NCI-H510A treated with DMSO at 0.1 percent for 48 hours (cell line): ENCODE results near the gene GAPT.

Experiments
- DNase-seq: peaks from one replicate; lab custom pipeline; 2025; lab: John Stamatoyannopoulos, UW

Gene GAPT

DNA sequence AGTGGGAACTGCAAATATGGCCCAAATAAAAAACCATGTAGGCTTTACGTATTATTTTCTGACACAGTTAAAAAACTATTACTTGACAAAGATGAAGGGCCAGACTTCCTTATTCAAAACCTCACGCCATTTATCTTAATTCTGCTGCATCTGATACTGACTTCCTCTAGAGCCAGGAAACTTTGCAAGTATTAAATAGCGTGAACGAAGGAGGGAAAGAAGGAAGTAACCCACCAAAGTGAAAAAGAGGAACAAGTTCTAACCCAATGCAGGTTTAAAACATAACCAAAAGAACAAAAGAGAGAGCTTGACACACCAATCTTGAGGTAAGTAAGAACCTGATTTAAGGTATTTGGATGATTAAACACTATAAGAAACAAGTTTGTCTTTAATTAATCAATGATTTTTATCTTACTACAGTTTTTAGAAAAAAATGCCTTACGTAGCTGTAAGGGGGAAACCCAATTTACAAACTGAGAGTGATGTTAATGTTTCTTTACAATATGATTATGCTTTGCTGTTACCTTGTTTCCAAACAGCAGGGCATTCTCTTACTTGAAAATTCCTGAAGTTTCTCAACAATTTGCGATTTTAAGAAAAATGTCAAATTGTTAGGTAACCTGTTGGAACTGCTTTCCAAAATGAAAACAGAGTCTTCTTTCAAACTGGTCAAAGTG, at the start of gene GAPT:
Gene GAPT (plus strand): TSS at position 220 of the 677 bp plus-strand sequence. CDS start 3,102 bp downstream, outside the sequence.
- no peak for DNase-seq

DNA sequence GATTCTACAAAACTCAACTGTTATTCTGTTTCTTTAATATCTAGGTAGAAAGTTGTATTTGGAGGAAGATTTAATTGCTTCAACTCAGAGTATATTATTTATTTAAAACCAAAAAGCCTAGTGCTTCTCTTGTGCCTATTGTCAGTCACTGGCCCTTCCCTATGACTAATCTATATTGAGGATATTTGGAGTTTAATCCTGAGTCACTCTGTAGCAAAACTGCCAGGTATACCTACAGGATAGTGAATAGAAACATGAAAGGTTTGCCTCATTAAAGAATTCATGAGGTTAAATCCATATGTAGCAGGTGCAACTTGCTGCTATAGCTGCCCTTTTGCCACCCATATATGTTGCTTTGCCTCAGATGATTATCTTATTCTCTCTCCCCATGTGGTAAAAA, 46.4 kb upstream of the GAPT start:
- DNase-seq: no peak

DNA sequence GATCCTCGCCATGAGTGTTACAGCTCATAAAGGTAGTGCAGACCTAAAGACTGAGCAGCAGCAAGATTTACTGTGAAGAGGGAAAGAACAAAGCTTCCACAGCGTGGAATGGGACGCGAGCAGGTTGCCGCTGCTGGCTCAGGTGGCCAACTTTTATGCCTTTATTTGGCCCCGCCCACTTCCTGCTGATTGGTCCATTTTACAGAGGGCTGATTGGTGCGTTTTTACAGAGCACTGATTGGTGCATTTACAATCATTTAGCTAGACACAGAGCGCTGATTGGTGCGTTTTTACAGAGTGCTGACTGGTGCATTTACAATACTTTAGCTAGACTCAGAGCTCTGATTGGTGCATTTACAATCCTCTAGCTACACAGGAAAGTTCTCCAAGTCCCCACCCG, 45.2 kb upstream of the GAPT start:
- no peak for DNase-seq

DNA sequence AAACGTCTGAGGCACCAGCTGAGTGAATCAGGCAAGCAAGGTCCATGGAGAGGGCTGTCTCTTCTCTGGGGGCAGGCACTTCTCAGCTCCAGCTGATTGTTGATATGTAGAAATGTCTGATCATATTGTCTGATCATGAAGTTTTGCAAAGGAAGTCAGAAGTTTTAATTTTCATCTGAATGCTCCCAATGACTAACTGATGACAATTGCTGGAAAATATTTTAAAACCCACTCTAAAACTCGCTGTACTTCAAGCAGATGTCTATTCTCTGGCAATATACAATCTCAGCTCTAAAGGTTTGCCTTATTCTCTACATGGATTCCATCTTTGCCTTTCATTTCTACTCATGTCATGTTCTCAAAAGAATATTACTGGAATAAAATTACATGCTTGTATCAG, 44.0 kb upstream of the GAPT start:
- DNase-seq: no peak

DNA sequence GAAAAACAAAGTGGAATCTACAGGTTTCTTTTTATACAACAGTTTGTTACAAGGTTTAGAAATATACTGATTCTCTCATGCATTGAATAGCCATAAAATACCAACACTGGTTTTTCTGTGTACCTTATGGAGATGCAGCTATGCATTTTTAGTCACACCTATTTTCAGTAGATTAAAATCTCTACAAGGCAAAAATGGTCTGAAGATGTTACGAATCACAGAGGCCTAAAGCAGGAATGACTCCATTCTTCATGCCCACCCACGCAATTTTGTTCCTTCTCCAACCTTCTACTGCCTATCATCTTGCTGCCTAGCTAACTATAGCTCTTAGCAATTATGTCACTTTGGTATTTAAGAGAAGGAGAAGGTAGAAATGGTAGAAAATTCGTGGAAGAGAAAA, 41.2 kb upstream of the GAPT start:
- no peak for DNase-seq

DNA sequence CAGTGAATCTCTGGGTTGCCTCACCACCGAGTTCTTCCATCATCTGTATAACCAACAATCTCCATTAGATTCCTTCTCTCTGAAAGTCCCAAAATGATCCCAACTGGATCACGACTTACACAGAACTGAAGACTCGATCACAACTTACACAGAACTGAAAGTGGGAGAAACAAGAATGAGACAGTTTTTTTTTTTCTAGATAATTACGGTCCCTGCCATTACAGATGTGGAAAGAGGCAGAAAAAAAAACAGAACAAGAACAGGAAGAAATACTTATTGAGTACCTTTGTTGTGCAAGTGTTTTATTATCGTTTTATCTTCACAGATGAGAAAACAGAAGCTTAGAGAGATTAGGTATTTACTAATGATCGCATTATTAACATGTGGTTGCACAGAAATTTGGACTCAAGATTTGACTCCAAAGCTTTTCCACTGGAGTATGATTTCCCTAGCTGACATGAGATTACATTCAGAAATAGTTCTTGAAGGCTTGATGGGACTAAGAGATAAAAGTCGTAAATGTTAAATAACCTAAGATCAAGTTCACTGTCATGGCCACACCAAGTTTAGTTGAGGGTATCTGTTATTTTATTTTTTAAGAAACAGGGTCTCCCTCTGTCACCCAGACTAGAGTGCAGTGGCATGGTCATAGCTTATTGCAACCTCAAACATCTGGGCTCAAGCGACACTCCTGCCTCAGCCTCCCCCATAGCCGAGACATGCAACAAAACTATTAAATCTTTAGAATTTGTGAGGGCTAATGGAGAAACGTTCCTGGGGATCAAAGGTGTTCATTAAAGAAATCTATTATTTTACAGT, 40.2 kb upstream of the GAPT start:
- no peak for DNase-seq

DNA sequence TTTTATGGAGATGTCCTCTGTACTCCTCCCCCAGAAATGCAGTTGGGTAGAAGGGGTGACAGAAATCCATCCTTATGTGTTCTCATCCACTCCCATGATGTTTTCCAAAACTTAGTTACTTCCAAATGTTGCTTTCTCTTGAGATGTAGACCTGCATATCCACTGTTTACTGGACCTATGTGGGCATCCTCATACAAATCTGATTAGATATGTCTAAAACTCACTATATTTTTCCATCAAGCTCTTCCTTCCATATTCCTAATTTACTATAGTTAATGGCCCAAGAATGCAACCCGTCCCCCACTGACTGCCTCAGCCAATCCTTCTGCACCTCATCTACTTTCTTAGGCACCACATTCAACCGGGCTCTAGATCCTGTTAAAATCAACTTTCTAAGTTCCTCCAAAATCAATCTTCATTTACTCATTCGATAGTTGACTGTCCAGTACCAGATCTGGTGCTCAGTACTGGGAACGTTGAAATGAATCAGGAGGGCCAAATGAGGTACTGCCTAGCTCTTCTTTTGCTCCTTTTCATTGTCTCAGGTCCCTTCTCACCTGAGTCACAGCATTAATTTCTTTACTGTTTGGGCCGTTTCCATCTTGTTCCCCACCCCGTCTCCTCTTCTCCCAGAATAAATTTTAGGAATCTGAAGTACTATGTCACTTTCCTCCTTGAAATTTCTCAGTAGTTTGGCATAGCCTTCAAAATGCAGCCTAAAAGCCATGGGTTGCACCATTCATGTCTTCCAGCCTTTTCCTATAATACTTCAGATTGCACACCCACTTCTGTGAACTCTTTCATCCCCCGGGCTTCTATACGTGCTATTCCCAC, 39.3 kb upstream of the GAPT start:
- no peak for DNase-seq

DNA sequence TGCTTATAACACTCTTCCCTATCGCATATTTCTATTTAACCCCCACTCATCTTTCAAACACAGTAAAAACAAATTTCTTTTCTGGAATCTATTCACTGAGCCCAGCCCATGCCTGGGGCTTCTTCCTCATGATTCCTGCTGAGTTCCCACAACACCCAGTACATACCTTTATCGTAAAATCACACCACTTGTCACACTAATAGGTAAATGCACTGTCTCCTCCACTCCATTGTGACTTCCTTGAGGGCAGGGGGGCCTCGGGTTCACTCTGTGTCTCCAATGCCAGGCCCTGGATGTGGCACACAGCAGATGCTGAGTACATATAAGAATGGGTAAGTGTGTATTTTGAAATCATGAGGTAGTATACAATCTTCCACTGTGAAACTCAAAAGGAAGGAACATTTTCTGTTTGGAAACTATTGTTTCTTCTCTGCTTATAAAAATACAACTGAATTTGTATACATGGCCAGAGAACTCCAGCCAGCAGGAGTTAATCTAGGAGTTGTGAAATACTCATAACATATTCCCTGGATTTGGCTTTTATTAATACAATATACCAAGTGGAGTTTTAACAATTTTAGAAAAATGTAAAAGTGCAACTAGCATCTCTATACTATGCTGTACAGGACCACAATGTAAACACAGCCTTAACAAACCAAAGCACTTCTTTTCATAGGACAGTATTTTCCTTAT, 38.5 kb upstream of the GAPT start:
- DNase-seq: no peak

DNA sequence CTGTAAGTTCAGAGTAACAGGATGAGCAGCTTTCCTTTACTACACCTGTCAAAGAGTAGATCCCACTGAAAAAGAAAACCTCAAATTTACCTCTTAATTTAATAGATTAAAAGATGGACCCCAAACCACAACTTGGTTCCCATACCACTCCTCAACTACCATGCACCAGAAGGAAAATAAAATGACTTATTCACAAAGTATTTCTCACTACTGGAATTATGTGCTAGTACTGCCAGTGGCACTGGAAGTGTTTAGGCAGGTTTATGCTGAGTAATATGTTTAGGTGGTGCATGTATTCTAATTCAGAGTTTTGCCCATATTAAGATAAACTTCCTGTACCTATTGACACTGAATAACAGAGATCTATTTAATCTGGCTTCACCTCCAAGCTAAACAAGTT, 37.9 kb upstream of the GAPT start:
- DNase-seq: no peak

DNA sequence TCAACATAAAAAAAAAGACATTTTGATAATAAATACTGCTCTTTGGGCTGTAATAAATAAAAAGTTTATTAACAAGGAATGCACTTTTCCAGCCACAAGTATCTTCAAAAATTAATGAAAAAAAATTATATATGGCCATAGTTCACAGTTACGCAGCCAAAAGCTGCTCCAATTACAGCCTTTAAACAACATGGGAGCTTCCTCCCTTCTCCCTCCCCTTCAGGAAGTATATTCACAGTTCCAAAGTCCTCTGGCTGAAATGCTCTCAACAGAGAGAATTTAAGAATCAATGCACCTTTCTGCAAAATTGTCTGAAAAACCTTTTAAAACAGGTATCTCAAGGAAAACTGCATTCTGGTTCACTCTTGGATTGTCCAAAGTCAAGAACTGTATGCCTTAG, 37.2 kb upstream of the GAPT start:
- DNase-seq: no peak

DNA sequence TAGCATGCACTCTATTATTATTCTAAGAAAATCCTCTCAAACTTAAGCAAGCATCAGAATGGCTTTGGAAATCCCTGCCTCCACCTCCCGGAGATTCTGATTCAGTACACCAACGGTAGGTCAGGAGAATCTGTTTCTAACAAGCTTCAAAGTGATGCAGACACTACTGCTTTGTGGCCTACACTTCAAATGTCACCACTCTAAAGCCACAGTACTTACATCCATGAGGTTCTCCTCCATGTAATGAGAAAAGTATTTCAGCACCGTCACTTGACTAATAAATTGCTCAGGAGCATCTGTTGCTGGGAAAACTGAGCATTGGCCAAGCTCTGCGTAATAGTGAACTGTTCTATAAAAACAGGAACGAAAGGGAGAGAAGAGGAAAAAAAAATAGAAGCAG, 36.2 kb upstream of the GAPT start:
- DNase-seq: no peak

DNA sequence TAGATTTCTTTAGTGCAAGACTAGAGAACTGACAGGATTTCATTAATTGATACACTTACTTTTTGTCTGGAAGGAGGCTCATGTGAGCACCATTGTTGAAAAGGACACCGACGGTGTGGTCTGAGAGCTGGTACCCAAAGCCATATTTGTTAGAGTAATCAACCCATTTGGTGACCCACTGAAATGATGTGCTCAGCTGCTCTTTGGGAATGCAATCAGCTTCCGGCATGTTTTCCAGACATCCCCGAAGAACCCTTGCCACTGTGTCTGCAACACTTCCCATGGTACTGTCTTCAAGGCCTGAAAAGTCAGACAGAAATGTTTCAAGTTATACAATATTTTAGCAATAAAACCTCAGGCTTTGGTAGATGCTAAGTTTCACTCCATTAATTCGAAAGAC, 35.8 kb upstream of the GAPT start:
- no peak for DNase-seq

DNA sequence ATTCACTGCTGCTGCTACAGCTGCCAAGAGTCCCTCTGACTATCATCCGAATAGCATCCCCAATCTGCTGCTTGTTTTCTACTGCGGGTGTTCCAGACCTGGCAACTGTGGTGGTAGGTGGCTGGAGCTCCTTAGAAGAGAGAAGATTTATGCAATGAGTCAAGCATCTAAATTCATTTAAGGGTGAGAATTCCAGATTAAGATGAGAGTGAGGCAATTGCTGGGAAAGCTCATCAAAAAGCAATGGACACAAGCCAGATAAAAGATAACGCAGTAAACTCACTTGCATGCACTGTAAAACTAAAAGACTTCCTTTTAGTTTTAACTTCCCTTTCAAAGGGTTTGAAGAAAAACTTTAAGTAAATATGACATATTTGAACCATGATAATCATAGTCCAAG, 35.2 kb upstream of the GAPT start:
- no peak for DNase-seq

DNA sequence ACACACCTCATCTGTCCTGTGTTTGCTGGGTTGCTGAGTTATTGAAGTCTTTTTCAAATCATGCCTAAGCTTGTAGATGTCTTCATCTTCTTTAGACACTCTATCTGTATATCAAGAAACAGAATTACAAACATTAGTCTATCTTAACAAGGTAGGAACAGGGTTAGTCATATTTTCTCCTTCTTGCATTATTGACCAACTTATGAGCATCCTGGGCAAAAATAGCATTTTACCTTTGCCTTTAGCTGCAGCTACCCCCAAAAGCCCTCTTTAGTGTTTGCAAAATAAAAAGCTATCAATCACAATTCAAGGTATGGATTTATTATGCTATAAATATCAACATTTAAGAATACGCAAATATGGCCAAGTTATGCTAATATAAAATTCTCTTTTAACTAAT, 34.7 kb upstream of the GAPT start:
- DNase-seq: no peak

DNA sequence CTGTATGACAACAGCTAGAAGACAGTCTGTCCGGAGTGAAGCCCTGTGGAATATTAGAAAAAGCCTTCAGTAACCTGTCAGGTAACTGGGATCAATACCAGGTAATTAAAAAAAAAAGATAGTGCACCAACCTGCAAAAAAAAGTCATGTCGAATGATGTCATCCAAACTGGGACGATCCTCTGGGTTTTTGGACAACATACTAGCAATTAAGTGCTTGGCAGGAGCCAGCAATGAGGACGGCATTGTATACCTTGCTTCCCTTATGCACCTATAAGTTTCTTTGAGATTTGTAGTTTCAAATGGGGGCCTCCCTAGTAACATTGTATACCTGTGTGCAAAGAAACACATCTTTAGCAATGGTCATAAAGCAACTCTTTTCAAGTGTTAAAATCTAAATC, 34.2 kb upstream of the GAPT start:
- no peak for DNase-seq

DNA sequence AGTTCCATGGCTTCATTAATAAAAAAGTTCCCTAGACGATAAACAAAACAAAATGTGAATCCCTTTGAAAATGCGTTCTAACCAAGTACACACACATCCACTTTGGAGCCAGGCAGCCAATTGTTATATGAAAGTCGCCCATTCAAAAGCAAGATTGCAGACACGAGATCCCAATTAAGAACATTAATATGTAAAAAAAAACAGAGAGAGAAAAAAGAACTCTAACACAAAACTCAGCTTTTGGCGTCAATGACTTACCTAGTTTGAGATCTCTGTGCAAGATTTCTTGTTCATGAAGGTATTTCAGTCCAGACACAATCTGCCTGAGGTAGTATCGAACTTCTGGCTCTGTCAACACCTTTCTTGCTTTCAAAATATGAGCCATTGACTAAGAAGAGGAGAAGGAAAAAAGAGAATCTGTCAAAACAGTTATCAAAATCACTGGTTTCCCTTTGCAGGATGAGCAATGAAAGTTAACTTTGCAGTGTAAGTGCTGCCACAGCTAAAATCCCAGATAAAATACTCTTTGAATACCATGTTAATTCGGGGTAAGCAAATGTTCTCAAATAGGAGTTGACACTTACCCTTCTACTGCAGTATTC, 33.0 kb upstream of the GAPT start:
- DNase-seq: no peak

DNA sequence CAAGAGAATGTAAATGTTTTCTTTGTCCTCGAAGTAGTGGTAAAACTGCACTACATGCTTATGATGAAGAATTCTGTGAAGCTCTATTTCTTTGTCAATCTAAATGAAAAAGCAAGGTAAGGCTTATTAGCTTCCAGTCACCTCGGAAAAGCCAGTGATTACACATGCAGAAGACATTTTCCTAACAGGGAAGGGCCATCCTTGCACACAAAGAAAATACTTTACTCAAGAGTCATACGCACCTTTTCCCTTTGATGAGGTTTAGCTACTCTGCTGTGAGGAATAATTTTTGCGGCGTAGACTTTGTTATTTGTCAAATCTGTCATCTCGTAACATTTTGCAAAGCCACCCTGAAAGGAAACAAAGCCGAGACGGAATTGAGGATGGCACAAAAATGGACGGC, 32.5 kb upstream of the GAPT start:
- peak; percentile 2 for DNase-seq

DNA sequence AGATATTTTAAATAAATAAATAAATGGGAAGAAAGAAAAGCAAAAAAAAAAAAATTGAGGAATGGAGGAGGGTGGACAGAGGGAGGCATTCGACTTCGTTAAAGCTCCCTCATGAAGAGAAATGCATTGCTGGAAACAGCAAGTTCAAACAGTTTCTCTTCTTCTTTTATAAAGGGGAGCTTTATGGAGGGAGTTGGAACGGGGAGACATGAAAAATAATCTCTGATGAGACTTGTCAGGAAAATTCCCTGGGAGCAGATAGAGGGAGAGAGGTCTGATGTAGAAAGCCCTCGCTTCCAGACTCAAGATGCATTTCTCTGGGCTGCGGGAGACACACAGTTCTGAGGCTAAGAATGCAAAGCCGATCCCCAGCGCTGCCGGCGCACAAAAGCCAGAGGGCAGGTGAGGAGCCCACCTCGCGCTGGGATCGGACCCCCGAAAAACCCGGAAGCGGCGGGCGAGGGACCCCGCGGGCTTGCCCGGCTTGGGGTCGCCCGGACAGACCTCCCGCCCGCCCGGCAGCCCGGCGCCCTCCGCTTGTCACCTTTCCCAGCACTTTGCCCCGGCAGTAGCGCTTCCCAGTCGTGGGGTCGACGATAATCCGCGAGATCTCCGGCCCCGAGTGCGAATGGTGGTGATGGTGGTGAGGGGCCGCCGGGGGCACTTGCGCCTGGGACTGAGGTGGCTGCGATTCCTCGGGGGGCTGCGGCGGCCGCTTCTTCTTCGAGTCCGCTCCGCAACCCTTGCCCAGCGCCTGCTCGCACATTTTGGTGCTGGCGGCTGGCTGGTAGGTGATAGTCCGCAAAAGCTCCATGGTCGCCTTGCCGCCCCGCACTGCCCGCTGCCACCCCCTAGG, 31.9 kb upstream of the GAPT start:
- DNase-seq: peak; percentile 0

DNA sequence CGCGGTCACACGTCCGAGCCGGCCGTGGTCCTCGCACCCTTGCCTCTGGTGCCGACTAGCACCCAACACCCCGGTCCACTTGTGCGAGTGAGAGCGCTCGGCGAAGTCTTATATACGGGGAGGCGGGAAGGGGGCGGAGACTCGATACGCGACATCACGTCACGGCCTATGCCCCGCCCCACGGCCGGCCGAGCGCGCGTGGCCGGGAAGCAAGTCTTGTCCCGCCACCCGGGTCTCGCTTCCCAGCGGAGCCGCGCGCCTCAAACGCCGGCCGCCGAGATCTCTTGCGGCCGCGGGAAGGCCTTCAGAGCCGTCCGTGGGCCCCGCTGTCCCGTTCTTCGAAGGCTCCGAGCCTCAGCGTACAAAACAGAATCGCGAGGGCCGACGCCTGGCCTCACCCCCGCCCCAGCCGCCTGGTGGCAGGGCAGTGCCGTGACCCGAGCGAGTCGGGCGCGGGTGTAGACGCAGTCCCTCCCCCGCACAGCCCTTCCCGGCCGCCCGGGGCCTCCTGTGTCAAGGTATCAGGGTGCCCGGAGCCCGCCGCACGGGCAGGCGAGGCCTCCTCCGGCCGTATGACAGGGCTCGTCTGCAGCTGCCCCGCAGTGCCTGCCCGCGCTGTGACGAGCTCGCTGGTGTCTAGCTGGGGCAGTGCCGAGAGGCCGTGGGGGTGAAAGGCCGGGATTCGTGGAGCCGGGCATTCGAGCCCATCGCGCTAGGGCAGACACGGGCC, 31.1 kb upstream of the GAPT start, which contains the start of gene PLK2:
Gene PLK2 (minus strand): TSS at position 85 of the 730 bp plus-strand sequence. CDS start 127 bp downstream, outside the sequence.
- DNase-seq: peak; percentile 10

DNA sequence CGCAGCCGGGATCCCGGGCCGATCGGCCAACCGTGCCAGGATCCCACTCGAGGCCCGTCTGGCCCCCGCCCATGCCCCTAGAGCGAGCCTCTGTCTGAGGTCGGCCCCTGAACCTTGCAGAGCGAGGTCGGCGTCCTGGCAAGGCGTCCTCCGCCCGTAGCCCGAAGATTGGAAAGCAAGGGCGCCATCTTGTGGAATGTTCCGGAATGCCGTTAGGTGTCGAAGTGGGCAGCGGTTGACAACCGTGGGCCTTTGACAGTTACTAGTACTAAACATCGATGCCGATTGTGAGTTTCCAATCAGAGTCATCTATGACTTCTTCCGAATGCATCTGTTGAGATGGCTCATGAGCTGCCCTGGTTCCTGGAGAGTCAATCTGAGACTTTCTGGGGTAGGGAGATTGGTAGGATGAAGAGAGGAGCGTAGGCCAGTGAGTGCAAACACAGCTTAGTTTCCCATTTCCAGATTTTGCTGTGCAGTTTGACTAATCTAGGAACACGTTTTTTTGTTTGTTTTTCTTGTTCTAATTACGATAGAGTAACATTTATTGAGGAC, 30.4 kb upstream of the GAPT start:
- peak; percentile 84 for DNase-seq
